Tibial nerve (tissue), 4 donors: ENCODE measurements around the gene SLC8B1. TPM values are rescaled to one million over a fixed set of nuclear protein-coding genes. Genes with fewer than 3 reads are reported as not detected.

Experiments used
- DNase-seq, 2 donors: peaks; one replicate each; pipeline ENCODE4 v3.0.0-alpha.2; 2019; ENCODE audit warnings: low spot score in 2 of 2
- H3K27ac ChIP-seq, 4 donors: fragments of 200-600 bp; sonication (generic) in 3 of 4; one replicate each; pipeline ENCODE4 v1.5.1; 2017 to 2019; ENCODE audit warnings: mild to moderate bottlenecking in 1 of 4
- H3K27me3 ChIP-seq, 2 donors: fragments of 200-600 bp; sonication (generic) in 1 of 2; one replicate each; pipeline versions ENCODE4 v1.5.1 to v1.6.0; 2017 to 2019
- H3K36me3 ChIP-seq, 3 donors: fragments of 200-600 bp; sonication (generic); one replicate each; pipeline ENCODE4 v1.5.1; 2018 to 2019
- H3K4me1 ChIP-seq, 4 donors: fragments of 200-600 bp; sonication (generic) in 3 of 4; one replicate each; pipeline ENCODE4 v1.5.1; 2017 to 2019
- H3K4me3 ChIP-seq, 4 donors: fragments of 200-600 bp; sonication (generic) in 3 of 4; one replicate each; pipeline ENCODE4 v1.5.1; 2017 to 2019; ENCODE audit warnings: mild to moderate bottlenecking in 1 of 4, moderate library complexity in 1 of 4
- H3K9me3 ChIP-seq, 4 donors: fragments of 200-600 bp; sonication (generic) in 3 of 4; one replicate each; pipeline ENCODE4 v1.5.1; 2017 to 2019
- EP300 ChIP-seq, 2 donors: sonication (generic); formaldehyde crosslinking; IDR thresholded peaks; one replicate each; pipeline ENCODE4 v1.6.1; 2017; ENCODE audit warnings: antibody characterized with exemption in 2 of 2, mild to moderate bottlenecking in 1 of 2
- POLR2A ChIP-seq, 2 donors: fragments of 450-650 bp; IDR thresholded peaks; one replicate each; pipeline ENCODE4 v1.6.1; 2017; ENCODE audit warnings: antibody characterized with exemption in 2 of 2, mild to moderate bottlenecking in 2 of 2, moderate library complexity in 2 of 2
- WGBS, 2 donors: methylation state at CpG; one replicate each; pipeline ENCODE4 v1.1.5; 2018; 5-methylcytosine and 5-hydroxymethylcytosine counted together
- small RNA-seq: library from RNA; depleted of rRNA; stranded (forward); fragments of <200 nt; gene quantifications from one replicate; pipeline ENCODE3, GENCODE V24; 2016
- total RNA-seq, 4 donors: library from RNA; depleted of rRNA; stranded (reverse); fragments of >200 nt; gene quantifications; one replicate each; pipeline ENCODE4 v1.1.0, GENCODE V29; 2016
- TF ChIP-seq, protein P1 (sequence below), 5 experiments: fragments of 200-600 bp in 3 of 5; fragments of 450-650 bp in 2 of 5; sonication (generic) in 3 of 5; IDR thresholded peaks; one replicate each; pipeline ENCODE4 v1.5.1; 2016 to 2019; ENCODE audit warnings: antibody characterized with exemption in 5 of 5, mild to moderate bottlenecking in 3 of 5, moderate library complexity in 2 of 5

Gene SLC8B1
- total RNA-seq, 4 donors from 2014 or later: 52.0 to 73.5 (median 61.2) TPM

DNA sequence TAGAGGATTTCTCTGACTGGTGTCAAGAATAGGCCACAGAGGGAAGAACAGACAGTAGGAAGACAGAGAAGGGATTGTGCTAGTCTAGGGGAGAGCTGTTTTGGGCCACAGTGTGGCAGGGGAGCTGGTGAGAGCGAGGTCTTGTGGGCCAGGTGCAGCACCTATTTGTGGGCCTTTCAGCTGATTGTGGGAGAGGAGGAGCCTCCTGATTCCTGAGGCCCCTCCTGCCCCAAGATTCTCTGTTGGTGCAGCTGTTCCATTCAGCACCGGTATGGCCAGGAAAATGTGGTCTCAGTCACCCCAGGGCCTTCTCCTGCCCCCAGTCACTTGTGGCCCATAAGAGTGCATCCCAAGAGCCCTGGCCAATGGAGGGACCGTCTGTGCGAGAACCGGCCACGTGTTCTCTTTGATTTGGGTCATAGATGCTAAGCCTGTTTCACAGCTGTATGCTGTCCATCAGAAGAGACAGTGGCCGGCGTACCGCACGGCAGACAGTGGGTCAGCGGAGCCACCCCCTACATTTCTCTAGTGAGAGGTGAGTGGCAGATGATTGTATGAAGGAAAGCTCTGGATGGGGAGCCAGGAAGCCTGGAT lies 86.0 kb downstream of the SLC8B1 start:
- Histone ChIP-seq H3K4me1 (peaks cover 0 to 35% (median 31%) of the 10 kb centered on the region in 4 donors), H3K4me3 (no peak overlapping the region), H3K9me3 (peaks cover 0 to 11% (median 0%) of the 10 kb centered on the region in 4 donors), H3K27ac (no peak overlapping the region), H3K36me3 (peaks cover 0 to 45% (median 0%) of the 10 kb centered on the region in 3 donors), H3K27me3 (no peaks in the 10 kb centered on the region)
- no peak for DNase-seq
- WGBS, 2 donors: 90 to 91% methylated on average over 10 to 11 of the region's 11 CpGs
- TF ChIP-seq, protein P1, sequence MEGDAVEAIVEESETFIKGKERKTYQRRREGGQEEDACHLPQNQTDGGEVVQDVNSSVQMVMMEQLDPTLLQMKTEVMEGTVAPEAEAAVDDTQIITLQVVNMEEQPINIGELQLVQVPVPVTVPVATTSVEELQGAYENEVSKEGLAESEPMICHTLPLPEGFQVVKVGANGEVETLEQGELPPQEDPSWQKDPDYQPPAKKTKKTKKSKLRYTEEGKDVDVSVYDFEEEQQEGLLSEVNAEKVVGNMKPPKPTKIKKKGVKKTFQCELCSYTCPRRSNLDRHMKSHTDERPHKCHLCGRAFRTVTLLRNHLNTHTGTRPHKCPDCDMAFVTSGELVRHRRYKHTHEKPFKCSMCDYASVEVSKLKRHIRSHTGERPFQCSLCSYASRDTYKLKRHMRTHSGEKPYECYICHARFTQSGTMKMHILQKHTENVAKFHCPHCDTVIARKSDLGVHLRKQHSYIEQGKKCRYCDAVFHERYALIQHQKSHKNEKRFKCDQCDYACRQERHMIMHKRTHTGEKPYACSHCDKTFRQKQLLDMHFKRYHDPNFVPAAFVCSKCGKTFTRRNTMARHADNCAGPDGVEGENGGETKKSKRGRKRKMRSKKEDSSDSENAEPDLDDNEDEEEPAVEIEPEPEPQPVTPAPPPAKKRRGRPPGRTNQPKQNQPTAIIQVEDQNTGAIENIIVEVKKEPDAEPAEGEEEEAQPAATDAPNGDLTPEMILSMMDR (IDR thresholded peaks at IDR 0.05): no peak
- TF ChIP-seq EP300 (IDR thresholded peaks at IDR 0.05) (no peak), POLR2A (IDR thresholded peaks at IDR 0.05) (no peak)

Small RNA genes lying within 50 kb of the gene (small RNA-seq; reads per million reads assigned to genes)
- gene MIR6762: 0.28 reads per million

Other genes with a start within 250 kb of the SLC8B1 start
- gene RASAL1, start 199.3 kb downstream of the SLC8B1 start, total RNA-seq: 1 to 10 TPM in 3 of 4 donors, under 1 TPM in 1; 0.87 to 5.2 (median 3.3) TPM
- not detected for gene CFAP73, start 185.4 kb downstream of the SLC8B1 start, total RNA-seq
- gene DDX54, start 149.6 kb downstream of the SLC8B1 start, total RNA-seq: 100 to 1,000 TPM in 1 of 4 donors, 10 to 100 TPM in 3; 49.4 to 105 (median 83.0) TPM
- gene RITA1, start 149.4 kb downstream of the SLC8B1 start, total RNA-seq: 10 to 100 TPM in 3 of 4 donors, 1 to 10 TPM in 1; 8.3 to 27.5 (median 14.1) TPM
- 10 to 100 TPM; 62.7 to 77.6 (median 69.8) TPM for gene TPCN1, start 113.6 kb downstream of the SLC8B1 start, total RNA-seq
- 10 to 100 TPM; 36.5 to 57.9 (median 44.7) TPM for gene PLBD2, start 23.5 kb upstream of the SLC8B1 start, total RNA-seq
- gene SDS, start 68.8 kb upstream of the SLC8B1 start, total RNA-seq: under 1 TPM in 1 of 4 donors, not detected in 3; 0.90 TPM
- gene SDSL, start 87.3 kb upstream of the SLC8B1 start, total RNA-seq: 1 to 10 TPM; 1.9 to 3.0 (median 2.3) TPM
- gene LHX5, start 136.8 kb upstream of the SLC8B1 start, total RNA-seq: not detected